Measurements from ENCODE around the gene SWI5. TPM values are rescaled to one million over a fixed set of nuclear protein-coding genes. Genes with fewer than 3 reads are reported as not detected.

SWI5 gene
- polyA plus RNA-seq, 3 donors = 14.4 to 18.0 (median 16.2) TPM

DNA sequence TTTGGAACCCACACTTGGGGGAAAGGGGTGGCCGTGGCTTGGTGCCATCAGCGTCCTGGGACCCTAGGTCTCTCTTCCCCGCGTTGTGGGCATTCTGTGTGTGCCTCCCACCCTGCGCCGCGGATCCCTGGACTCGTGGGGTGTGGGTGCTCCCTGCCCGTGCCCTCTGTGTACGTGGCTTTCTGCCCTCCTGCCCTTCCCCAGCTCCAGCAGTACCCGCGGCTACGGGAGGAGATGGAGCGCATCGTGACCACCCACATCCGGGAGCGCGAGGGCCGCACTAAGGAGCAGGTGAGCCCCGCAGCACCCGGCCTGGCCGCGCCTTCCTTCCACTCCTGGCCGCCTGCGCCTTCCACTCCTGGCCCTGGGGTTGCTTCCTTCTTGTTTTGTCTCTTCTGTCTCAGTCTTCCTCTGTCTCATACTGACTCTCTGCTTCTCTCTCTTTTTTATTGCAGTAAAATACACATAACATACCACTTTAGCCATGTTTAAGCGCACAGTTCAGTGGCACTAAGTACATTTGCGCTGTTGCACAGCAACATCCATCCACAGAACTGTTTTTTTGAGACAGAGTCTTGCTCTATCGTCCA, 42.2 kb upstream of the SWI5 start:
- Histone ChIP-seq H3K9ac (ENCODE audit: insufficient read depth, low read length, poor library complexity, severe bottlenecking) (no peak overlapping the region), H3K79me2 (ENCODE audit: insufficient read depth, low read length) (no peaks in the 10 kb centered on the region), H3K4me1 (ENCODE audit: control insufficient read depth in 1 of 2, insufficient read depth in 2 of 2, low read length in 2 of 2) (no peaks in the 10 kb centered on the region), H3K36me3 (replicated peaks in 1 of 2; ENCODE audit: control insufficient read depth in 1 of 2, insufficient read depth in 2 of 2, low read length in 2 of 2) (no peaks in the 10 kb centered on the region), H4K20me1 (ENCODE audit: insufficient read depth, low read length) (no peaks in the 10 kb centered on the region), H3K9me3 (replicated peaks in 1 of 2; ENCODE audit: control insufficient read depth in 1 of 2, insufficient read depth in 1 of 2, low read length in 2 of 2) (no peaks in the 10 kb centered on the region), H2AFZ (ENCODE audit: insufficient read depth, low read depth, low read length, poor library complexity, severe bottlenecking) (no peak overlapping the region), H3K27ac (ENCODE audit: low read depth in 1 of 2, low read length in 2 of 2) (no peak overlapping the region), H3K4me2 (replicated peaks; ENCODE audit: extremely low read depth, low read length, poor library complexity, severe bottlenecking) (no peak overlapping the region), H3K4me3 (replicated peaks in 1 of 3; ENCODE audit: low read depth in 2 of 3, low read length in 3 of 3) (no peak overlapping the region), H3K27me3 (ENCODE audit: control insufficient read depth in 2 of 2, insufficient read depth in 2 of 2, low read length in 2 of 2) (no peaks in the 10 kb centered on the region)
- Mint-ChIP-seq H3K4me3 (no peak overlapping the region), H3K27me3 (ENCODE audit: low read depth in 3 of 3) (peaks cover 1 to 4% (median 2%) of the 10 kb centered on the region in 3 donors), H3K36me3 (no peaks in the 10 kb centered on the region), H3K27ac (no peak overlapping the region), H3K9me3 (peaks cover 0 to 3% (median 0%) of the 10 kb centered on the region in 7 donors), H3K4me1 (no peaks in the 10 kb centered on the region)
- no peak for DNase-seq
- WGBS (ENCODE audit: insufficient coverage) = 87% methylated on average over 28 of the region's 28 CpGs
- intact Hi-C loops (cut with micrococcal nuclease) = no loop called here
- TF ChIP-seq, protein P1, sequence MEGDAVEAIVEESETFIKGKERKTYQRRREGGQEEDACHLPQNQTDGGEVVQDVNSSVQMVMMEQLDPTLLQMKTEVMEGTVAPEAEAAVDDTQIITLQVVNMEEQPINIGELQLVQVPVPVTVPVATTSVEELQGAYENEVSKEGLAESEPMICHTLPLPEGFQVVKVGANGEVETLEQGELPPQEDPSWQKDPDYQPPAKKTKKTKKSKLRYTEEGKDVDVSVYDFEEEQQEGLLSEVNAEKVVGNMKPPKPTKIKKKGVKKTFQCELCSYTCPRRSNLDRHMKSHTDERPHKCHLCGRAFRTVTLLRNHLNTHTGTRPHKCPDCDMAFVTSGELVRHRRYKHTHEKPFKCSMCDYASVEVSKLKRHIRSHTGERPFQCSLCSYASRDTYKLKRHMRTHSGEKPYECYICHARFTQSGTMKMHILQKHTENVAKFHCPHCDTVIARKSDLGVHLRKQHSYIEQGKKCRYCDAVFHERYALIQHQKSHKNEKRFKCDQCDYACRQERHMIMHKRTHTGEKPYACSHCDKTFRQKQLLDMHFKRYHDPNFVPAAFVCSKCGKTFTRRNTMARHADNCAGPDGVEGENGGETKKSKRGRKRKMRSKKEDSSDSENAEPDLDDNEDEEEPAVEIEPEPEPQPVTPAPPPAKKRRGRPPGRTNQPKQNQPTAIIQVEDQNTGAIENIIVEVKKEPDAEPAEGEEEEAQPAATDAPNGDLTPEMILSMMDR (IDR thresholded peaks at IDR 0.05) = no peak

DNA sequence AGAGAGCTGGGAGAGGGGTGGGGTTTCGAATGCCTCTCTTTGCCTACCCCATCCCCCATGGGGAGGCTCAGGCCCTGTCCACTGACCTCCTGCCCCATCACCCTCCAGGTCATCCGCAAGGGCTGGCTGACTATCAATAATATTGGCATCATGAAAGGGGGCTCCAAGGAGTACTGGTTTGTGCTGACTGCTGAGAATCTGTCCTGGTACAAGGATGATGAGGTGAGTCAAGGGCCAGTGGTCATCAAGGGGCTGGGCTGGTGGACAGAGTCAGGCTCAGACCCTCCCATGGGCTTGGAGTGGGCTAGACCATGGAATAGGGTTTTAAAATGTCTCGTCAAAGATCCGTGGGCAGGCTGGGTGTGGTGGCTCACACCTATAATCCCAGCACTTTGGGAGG, 34.0 kb upstream of the SWI5 start:
- no peak overlapping the region for H3K27ac ChIP-seq (ENCODE audit: low read depth in 1 of 2, low read length in 2 of 2)
- no peaks in the 10 kb centered on the region for H4K20me1 ChIP-seq (ENCODE audit: insufficient read depth, low read length)
- H3K27ac Mint-ChIP-seq = no peak overlapping the region
- H3K79me2 ChIP-seq (ENCODE audit: insufficient read depth, low read length) = no peaks in the 10 kb centered on the region
- H3K9ac ChIP-seq (ENCODE audit: insufficient read depth, low read length, poor library complexity, severe bottlenecking) = no peak overlapping the region
- H3K9me3 Mint-ChIP-seq = no peaks in the 10 kb centered on the region
- H3K27me3 ChIP-seq (ENCODE audit: control insufficient read depth in 2 of 2, insufficient read depth in 2 of 2, low read length in 2 of 2) = no peaks in the 10 kb centered on the region
- no peaks in the 10 kb centered on the region for H3K36me3 ChIP-seq (replicated peaks in 1 of 2; ENCODE audit: control insufficient read depth in 1 of 2, insufficient read depth in 2 of 2, low read length in 2 of 2)
- H3K4me3 Mint-ChIP-seq = no peak overlapping the region
- DNase-seq = no peak
- no peak overlapping the region for H3K4me2 ChIP-seq (replicated peaks; ENCODE audit: extremely low read depth, low read length, poor library complexity, severe bottlenecking)
- H3K4me1 ChIP-seq (ENCODE audit: control insufficient read depth in 1 of 2, insufficient read depth in 2 of 2, low read length in 2 of 2) = peaks cover 29 to 37% of the 10 kb centered on the region in 2 donors
- TF ChIP-seq, protein P1 (IDR thresholded peaks at IDR 0.05) = no peak
- 100% methylated on average over 2 of the region's 4 CpGs for WGBS (ENCODE audit: insufficient coverage)
- intact Hi-C loops (cut with micrococcal nuclease) = no loop called here
- peaks cover 0 to 7% (median 2%) of the 10 kb centered on the region in 3 donors for H3K27me3 Mint-ChIP-seq (ENCODE audit: low read depth in 3 of 3)
- H3K9me3 ChIP-seq (replicated peaks in 1 of 2; ENCODE audit: control insufficient read depth in 1 of 2, insufficient read depth in 1 of 2, low read length in 2 of 2) = no peaks in the 10 kb centered on the region
- no peak overlapping the region for H3K4me3 ChIP-seq (replicated peaks in 1 of 3; ENCODE audit: low read depth in 2 of 3, low read length in 3 of 3)
- peaks cover 27% of the 10 kb centered on the region for H3K4me1 Mint-ChIP-seq
- H2AFZ ChIP-seq (ENCODE audit: insufficient read depth, low read depth, low read length, poor library complexity, severe bottlenecking) = no peak overlapping the region
- no peaks in the 10 kb centered on the region for H3K36me3 Mint-ChIP-seq

Measured in CD14-positive monocyte (primary cell).